CD4-positive, alpha-beta T cell treated with Interleukin-10 for 1 hour (primary cell): ENCODE measurements around the gene CIRBP.
"Not testable (repeated sequence)": the region's sequence is repeated elsewhere in the genome, so short reads cannot be mapped to it uniquely, and the experiment has no call there.

Experiments used
- DNase-seq: peaks from one replicate; pipeline ENCODE4 v3.0.0-alpha.2; 2020

Gene CIRBP

GRCh38 chr19:1313695-1314613 lies 44.8 kb downstream of the CIRBP start:
- DNase-seq: no peak

GRCh38 chr19:1315470-1316166 lies 46.5 kb downstream of the CIRBP start:
- DNase-seq: peak; percentile 12

DNA sequence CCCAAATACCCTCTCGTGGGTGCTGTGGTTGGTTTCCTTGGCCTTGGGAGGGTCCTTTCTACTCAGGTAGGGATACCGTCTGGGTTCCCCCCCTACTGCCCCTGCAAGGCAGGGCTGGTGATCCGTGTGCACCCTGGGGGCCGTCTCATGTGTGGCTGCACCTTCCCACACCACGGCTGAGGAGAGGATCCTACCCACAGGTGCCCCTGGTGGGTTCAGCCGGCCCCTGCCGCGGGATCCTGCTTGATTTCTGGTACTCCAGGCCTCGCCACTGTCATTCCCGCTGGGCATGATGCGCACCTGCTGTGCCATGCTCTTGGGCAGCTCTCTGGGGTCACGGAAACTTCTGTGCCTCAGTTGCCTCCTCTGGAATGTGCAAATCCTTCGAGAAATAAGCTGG lies 47.3 kb downstream of the CIRBP start:
- no peak for DNase-seq

DNA sequence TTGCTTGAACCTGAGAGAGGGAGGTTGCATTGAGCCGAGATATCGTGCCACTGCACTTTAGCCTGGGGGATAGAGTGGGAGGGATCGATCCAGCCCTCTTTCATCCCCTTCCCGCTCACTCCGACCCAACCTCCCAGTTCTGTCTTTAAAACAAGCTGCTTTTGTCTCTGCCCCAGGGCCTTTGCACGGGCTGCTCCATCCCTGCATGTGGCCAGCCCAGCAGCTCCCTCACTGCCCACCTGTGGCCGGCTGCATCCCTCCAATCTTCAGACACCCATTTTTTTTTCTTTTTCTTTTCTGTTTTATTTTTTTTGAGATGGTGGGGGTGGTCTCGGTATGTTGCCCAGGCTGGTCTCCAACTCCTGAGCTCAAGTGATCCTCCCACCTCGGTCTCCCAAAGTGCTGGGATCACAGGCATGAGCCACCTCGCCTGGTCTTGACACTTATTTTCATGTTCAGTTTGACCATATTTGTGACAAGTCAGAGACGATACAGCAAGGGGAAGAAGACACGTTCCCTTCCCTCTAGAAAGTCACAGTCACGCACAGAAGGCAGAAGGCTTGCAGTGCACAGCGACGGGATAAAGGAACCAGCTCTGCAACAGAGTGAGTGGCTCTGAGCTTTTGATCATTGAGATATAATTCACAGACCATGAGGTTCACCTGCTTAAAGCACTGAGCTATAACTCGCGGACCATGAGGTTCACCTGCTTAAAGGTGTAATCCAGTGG lies 48.3 kb downstream of the CIRBP start:
- DNase-seq: no peak

GRCh38 chr19:1318678-1319471 lies 49.7 kb downstream of the CIRBP start:
- DNase-seq: no peak

DNA sequence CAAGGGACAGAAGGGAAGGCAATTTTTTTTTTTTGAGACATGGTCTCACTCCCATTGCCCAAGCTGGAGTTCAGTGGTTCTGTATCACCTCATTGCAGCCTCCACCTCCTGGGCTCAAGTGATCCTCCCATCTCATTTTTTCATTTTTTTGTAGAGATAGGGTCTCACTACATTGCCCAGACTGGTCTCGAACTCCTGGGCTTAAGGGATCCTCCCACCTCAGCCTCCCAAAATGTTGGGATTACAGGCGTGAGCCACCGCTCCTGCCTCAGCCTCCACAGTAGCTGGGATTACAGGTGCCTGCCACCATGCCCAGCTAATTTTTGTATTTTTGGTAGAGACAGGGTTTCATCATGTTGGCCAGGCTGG lies 51.1 kb downstream of the CIRBP start:
- not testable (repeated sequence) for DNase-seq

DNA sequence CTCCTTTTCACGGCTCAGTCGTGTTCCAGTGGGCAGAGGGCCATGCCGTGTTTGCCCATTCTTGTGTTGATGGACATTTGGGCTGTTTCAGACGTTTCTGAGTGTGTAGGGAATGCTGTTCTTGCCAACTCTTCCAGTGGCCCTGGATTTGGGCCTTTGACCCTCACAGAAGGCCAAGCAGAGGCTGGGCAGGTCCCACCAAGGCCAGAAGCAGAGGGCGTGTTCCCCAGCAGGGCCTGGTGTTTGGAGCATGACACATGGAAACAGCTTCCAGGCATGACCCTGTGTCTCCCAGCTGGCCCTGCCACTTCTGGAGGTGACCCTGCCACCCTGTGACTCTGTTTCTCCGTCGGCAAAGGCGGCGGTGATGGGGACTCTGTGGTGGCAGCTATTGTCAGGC lies 52.4 kb downstream of the CIRBP start:
- no peak for DNase-seq

DNA sequence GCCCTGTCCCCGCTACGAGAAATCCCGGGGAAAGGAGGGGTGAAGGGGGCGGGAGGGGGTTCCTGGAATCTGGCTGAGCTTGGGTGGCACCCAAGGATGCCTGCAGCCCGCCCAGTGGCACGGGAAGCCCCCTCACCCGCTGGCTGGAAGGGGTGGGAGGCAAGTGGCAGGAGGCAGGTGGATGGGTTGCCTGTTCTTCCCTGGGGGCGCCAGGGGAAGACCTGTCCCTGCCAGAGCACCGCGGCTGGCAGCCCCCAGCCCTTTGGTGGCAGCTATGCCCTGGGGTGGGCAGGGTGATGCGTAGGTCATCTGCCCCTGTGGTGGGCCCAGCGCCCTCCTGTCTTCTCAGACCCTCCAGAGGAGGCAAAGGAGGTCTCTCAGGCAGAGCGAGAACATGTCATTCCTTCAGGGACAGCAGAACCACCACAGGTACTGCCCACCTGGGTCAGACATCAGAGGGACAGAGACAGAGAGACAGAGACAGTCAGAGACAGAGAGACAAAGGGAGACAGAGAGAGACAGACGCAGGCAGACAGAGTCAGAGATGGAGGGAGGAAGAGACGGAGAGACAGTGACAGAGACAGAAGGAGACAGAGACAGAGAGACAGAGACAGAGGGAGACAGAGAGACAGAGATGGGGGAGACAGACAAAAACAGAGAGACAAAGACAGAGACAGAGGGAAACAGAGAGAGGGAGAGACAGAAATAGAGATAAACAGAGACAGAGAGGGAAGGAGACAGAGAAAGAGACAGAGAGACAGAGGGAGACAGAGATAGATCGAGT lies 53.3 kb downstream of the CIRBP start:
- no peak for DNase-seq

- DNase-seq: no peak
Measured at GRCh38 chr19:1324249-1324805, 55.2 kb downstream of the CIRBP start.
